Activated CD4-positive, alpha-beta T cell treated with anti-CD3 and anti-CD28 coated beads, Interleukin-2, Interleukin-6, amounts not matched to agents 100 ng/mL and 50 ng/mL, durations not matched to agents 16 hours and 8 hours (primary cell): ENCODE data around the gene BTBD16.

Experiments
- DNase-seq: peaks from one replicate; pipeline ENCODE4 v3.0.0-alpha.2; 2020

Gene BTBD16

DNA sequence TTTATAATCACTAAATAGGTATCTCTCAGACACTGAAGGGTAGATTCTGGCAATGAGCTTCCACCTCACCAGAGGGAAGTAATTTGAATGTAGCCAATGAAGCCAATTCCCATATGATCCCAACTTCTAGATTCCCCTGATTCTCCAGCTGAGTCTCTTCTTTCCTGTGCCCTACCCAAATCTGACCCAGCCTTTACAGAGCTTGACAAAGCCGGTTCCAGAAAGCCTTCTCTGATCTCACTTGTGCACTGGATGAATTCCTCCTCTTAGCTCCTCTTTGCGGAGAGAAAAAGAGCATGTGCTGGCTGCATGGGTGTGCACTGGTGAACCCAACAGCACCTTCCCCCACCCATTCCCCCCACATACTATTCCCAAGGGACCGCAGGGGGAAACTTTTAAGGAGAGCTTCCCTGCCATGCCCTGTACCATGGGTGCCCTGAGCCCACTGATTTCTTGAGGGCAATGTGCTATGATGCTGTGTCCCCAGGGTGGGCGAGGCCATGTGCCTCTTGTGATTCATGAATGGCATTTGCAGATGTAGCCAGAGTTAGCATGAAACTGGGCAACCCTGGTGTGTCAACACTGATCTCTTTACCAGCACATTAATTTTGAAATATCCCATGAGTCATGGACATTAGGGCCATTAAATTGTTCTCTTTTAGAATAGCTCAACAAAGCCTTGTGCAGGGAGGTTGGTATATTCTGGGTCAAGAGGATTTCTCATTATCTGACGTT is 53.0 kb downstream of the BTBD16 start:
- no peak for DNase-seq

DNA sequence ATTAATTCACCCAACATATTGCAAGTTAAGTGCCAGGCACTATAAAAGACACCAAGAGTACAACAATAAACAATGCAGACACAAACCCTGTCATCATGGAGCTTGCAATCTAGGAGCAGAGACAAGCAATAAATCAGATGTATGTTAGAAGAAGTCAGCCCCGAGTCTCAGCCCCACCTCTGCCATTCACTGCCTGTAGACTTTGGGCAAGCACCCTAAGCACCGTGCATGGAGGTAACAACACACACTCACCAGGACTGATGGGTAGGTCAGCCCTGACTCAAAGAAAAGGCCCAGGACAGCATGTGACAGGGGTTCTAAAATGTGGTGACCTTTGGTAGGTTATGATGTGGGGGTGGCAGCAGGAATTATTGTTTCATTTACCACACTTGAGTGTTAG is 54.1 kb downstream of the BTBD16 start:
- no peak for DNase-seq

- DNase-seq = no peak
These were observed 55.3 kb downstream of the BTBD16 start for GRCh38 chr10:122326385-122326784.

DNA sequence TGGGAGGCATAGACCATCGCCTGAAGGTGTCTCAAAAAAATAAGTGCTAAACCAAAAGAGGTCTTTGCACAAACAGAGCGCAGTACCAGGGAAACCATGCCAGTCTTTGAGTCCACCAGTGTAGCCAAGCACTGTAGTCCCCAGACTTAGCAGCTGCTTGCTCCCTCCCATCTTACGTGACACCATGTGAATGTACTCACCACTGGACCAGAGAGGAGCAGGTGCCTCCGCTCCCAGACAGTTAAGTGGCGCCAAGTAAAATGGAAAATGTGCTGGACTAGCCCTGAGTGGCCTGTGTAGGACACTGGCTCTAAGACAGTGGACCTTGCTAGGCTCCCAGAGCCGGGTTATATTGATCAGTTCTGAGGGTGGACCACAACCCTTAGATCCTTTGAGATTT is 55.7 kb downstream of the BTBD16 start:
- no peak for DNase-seq

DNA sequence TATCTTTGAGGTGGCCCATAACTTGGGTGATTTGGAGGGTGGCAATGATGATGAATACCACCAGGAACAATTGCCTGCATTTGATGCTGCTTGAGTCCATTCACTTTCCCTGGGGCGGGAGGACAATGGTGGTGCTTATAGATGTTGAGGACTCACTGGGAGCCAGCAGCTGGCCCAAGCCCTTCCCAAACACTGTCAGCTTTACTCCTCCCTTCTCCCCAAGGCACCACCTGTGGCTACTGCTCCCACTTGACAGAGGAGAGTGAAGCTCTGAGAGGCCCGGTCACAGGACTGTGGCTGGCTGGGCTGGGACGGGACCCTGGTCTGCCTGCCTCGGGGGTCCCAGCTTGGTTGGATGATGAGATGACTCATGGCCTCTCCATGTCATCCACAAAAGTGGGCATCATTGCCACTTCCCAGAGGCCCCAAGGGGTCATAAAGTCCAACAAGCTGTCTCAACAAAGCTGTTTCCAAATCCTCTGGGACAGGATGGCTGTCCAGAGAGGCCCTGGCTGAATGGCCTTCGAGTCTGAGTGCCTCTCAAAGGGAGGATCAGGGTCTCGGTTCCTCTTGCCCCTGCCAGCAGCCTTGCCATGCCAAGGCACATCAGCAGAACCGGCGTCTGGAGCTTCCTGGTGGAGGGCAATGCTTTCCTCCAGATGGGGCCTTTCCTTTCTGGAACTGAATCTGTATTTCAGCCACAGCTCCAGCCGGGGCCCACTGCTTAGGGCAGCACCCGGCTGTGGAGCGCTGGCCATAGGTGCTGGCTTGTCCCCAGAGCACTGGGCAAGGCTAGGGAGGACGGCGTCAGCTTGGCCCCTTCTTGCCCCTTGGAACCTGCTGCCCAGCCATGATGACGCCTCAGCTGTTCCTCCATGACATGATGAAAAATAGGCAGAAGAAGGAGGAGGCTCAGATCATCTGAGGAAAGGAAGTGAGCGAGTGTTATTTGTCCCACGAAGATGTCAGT is 56.4 kb downstream of the BTBD16 start:
- no peak for DNase-seq

- DNase-seq = no peak
These were observed 57.6 kb downstream of the BTBD16 start for GRCh38 chr10:122328676-122329075.

DNA sequence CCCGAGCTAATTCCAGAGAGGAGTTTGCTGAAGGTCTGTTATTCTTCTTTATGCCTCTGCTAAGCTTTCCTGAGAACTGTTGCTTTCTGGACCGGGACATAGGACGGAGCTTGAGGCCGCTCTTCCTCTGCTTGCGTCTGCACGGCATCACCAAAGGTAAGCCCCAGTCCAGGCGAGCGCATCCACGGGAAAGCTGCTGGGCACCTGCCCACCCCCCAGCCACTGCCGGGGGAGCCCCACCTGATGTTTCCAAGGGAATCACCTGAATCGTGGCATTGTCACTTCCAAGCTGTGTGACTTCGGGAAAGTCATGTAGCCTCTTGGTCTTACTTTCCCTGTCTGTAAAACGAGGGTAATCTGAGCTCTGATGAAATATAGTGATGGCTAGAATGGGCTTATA is 58.3 kb downstream of the BTBD16 start:
- DNase-seq = no peak

DNA sequence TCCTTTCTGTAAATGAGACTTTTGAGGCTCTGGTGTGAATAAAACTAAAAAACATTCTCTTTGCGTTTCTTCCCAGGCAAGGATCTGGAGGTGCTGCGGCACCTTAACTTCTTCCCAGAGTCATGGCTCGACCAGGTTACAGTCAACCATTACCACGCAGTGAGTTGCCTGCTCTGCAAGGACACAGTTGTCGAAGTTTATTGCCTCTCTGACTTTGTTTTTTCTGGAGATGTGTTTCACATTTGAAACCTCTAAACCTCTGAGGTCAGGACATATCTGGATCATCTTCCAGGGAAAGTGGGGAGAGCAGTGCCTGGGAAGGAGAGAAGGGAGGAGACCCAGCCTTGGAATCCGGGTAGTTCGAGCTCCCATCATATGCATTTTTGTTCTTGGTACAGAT is 60.0 kb downstream of the BTBD16 start:
- no peak for DNase-seq

DNA sequence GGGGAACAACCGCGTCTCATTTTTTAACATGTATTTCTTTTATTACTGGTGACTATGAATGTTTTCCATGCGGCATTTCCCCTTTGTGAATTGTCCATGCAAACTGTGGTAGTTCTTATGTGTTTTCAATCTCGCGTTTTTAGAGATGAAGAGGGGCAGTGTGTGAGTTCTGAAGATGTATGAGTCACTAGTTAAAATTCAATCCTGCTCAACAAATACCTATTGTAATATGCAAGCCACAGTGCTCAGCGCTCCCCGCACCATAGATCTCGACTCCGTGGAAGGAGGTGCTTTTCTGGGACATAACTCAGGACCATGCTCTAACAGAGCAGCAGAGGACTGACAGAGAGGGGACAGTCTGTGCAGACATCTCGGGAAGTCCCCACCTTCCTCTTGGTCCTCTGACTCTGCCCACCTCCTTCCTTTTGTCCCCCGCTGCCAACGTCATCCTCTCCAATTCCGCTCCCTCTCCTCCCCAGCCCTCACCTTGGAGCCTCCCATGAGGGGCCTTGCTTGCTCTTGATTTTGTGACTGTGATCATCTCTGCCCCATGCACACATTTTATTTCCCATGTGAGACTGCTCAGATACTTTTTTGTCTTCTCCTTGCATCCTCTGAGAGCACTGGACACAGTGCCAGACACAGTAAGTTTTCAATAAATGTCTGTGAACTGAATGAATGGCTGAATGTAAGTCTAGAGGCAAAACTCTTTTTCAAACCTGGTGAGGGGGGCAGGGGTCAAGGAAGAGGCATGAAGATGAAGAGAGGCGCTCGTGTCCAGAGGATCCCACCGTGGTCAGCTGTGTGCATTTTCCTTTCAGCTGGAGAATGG is 60.7 kb downstream of the BTBD16 start:
- DNase-seq = no peak

DNA sequence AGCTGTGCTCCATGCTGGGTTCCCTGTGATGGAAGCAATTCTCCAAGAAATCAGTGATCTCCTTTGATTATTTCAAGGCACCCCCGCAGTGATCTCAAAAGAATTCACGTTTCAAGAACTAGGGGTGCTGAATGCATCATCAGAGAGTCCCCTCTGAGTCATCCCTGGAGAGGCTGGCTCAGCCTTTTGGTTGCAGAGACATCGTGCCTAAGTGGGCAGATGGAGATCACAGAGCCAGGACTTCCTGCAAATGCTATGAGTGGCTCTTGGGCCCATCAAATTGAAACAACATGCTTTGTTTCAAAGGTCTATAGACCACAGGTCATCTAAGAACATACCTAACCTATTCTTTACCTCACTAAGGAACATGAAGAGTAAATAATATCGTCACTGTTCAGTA is 61.9 kb downstream of the BTBD16 start:
- peak; percentile 61 for DNase-seq

DNA sequence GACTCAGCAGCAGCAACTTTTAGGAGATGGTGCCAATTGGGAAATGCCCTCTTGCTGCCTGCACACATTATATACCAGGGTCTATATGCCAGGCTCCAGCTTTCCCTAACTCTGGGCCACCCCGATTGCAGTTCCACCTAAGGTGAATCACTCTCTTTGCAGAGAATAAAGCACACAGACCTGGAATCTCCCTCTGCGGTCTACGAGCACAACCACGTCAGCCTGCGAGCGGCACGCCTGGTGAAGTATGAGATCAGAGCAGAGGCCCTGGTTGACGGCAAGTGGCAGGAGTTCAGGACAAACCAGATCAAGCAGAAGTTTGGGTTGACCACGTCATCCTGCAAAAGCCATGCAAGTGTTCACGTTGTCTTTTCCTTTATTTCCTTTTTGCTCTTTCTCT is 65.2 kb downstream of the BTBD16 start:
- DNase-seq = no peak

DNA sequence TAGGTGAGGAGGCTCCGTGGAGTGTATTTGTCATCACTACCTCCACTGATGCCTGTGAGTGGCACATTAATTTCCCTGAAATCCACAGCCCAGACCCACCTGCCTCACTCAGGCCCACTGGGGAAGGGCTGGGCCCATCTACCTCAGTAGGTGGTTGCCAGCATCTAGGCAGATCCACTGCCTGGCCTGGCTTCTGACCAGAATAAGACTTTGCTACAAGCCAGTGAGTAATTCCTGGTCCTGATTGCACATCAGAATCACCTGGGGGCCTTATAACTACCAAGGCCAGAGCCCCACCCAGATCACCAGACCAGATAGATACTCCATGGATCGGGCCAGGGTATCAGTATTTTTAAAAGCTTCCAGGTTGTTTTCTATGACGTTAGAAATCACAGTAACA is 65.9 kb downstream of the BTBD16 start:
- no peak for DNase-seq

GRCh38 chr10:122338609-122339441 is 67.7 kb downstream of the BTBD16 start:
- DNase-seq = no peak

GRCh38 chr10:122341141-122341810 is 70.2 kb downstream of the BTBD16 start:
- no peak for DNase-seq

- DNase-seq = peak; percentile 56
These were observed 71.4 kb downstream of the BTBD16 start for GRCh38 chr10:122342293-122343134.

GRCh38 chr10:122343135-122343800 is 72.2 kb downstream of the BTBD16 start:
- DNase-seq = no peak

DNA sequence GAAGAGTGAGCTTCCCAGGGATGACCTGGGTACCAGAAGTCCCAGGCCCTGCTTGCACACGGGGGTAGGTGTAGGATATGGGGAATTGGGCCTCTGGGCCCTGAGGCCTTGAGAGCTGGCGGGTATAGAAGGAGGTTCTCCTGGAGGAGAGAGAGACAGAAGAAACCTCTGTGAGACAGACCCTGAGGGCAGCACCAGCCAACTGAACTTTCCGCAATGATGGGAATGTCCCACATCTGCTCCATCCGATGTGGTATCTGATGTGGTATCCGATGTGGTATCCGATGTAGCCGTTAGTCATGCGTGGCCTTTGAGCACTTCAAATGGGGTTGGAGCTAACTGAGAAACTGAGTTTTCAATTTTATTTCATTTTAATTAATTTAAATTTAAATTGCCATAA is 72.8 kb downstream of the BTBD16 start:
- no peak for DNase-seq

DNA sequence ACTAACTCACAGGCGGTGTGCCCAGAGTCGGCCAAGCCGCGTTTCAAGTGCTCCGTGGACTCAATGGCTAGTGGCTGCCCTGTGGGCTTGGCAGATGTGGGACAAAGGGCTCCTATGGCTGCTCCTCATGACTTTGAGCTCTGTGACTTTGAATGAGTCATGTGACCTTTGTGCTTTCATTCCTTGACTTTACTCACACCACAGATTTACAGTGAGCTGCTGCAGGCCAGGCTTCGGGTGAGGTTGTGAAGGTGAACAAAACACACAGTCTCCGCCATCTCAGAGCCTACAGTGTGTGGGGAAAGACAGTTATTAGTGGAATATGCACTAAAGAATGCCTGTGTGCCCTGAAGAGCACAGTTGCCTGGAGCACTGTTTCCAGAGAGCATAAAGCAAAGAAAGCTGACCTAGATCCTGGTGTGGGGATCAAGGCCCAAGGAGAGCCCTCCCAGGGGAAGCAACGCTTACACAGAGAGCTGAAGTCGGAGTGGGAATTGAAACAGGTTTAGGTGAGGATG is 73.7 kb downstream of the BTBD16 start:
- DNase-seq = no peak

GRCh38 chr10:122346326-122346950 is 75.3 kb downstream of the BTBD16 start:
- DNase-seq = no peak
